Psoas muscle (tissue), 8 donors: ENCODE results near the gene GCNT4. TPM values are rescaled to one million over a fixed set of nuclear protein-coding genes. Genes with fewer than 3 reads are reported as not detected.

Source experiments
- ATAC-seq, 4 donors: fragments of 200-7000 bp; cut with Tn5 transposase; one replicate each; pipeline ENCODE4 v1.9.1; 2020; ENCODE audit warnings: moderate library complexity in 3 of 4, mild to moderate bottlenecking in 2 of 4
- DNase-seq, 2 donors: peaks; one replicate each; pipeline ENCODE4 v3.0.0-alpha.2; 2020
- H3K27ac ChIP-seq: fragments of 200-600 bp; one replicate; pipeline ENCODE4 v1.8.0; 2022
- H3K27me3 ChIP-seq, 3 donors: fragments of 200-600 bp in 1 of 3; one replicate each; pipeline versions ENCODE4 v1.6.1 to v1.8.0; 2013 to 2022; ENCODE audit warnings: low read length in 2 of 3, mild to moderate bottlenecking in 2 of 3, moderate library complexity in 1 of 3; ENCODE audit not compliant: insufficient read depth in 3 of 3
- H3K36me3 ChIP-seq, 2 donors: fragments of 200-600 bp in 1 of 2; one replicate each; pipeline versions ENCODE4 v1.6.1 to v1.8.0; 2013 to 2022; ENCODE audit warnings: low read depth in 1 of 2, mild to moderate bottlenecking in 1 of 2, moderate library complexity in 1 of 2; ENCODE audit not compliant: insufficient read depth in 1 of 2
- H3K4me1 ChIP-seq: fragments of 200-600 bp; one replicate; pipeline ENCODE4 v1.8.0; 2022
- H3K4me3 ChIP-seq: fragments of 200-600 bp; one replicate; pipeline ENCODE4 v1.8.0; 2022; ENCODE audit warnings: mild to moderate bottlenecking
- H3K9me3 ChIP-seq: fragments of 200-600 bp; one replicate; pipeline ENCODE4 v1.8.0; 2022
- WGBS, 3 donors: extraction: QIAGEN DNeasy Blood & Tissue Kit; methylation state at CpG; one replicate each; pipeline versions ENCODE4 v1.1.6 to v1.1.7; 2013; 5-methylcytosine and 5-hydroxymethylcytosine counted together
- intact Hi-C, 2 donors: fragments of 100-400 bp; cut with DNase I; formaldehyde crosslinking; loops; one replicate each; pipeline versions ENCODE4 v1.11.0 to v1.14.2; 2022
- polyA plus RNA-seq, 3 donors: library from polyadenylated mRNA; stranded (reverse); fragments of 200-250 nt; gene quantifications; one replicate each; pipeline ENCODE4 v1.2.3, GENCODE V29; 2013
- total RNA-seq, 4 donors: library from RNA; stranded (reverse); fragmentation: NEBNext Ultra II Directional in 2 of 4; extraction: Animal tissue kit (Norgen Biotek cat#: 25700) in 2 of 4; gene quantifications; one replicate each; pipeline versions ENCODE4 v1.2.1 to v1.2.4, GENCODE V29; 2021 to 2023
- TF ChIP-seq, protein P1 (sequence below): fragments of 200-600 bp; IDR thresholded peaks from one replicate; pipeline ENCODE4 v1.8.0; 2022; ENCODE audit warnings: antibody characterized with exemption
- donor health status: healthy with polysubstance abuse.
- donor health status: DM: no; HTN: no; CAD: no; lungs with moderate emphysema.
- donor health status: Bipolar disorder and iron deficiency.
- donor health status: healthy.
- donor health status: DM: yes; HTN: yes; CAD: no.
- donor health status: DM: no; HTN: no; CAD: no.
- donor health status: DM: no; HTN: no; CAD: no.
- donor health status: DM: yes; HTN: yes; CAD: no.

The GCNT4 gene
- total and polyA plus RNA-seq, 7 donors: 0.65 to 3.5 (median 1.5) TPM

- H3K9me3 ChIP-seq: no peaks in the 10 kb centered on the region
- no peaks in the 10 kb centered on the region for H3K36me3 ChIP-seq
- peak overlapping the region; percentile 88 for H3K27ac ChIP-seq
- peak; percentile 69 to 82 (median 76) for ATAC-seq
- TF ChIP-seq, protein P1, sequence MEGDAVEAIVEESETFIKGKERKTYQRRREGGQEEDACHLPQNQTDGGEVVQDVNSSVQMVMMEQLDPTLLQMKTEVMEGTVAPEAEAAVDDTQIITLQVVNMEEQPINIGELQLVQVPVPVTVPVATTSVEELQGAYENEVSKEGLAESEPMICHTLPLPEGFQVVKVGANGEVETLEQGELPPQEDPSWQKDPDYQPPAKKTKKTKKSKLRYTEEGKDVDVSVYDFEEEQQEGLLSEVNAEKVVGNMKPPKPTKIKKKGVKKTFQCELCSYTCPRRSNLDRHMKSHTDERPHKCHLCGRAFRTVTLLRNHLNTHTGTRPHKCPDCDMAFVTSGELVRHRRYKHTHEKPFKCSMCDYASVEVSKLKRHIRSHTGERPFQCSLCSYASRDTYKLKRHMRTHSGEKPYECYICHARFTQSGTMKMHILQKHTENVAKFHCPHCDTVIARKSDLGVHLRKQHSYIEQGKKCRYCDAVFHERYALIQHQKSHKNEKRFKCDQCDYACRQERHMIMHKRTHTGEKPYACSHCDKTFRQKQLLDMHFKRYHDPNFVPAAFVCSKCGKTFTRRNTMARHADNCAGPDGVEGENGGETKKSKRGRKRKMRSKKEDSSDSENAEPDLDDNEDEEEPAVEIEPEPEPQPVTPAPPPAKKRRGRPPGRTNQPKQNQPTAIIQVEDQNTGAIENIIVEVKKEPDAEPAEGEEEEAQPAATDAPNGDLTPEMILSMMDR: peak; percentile 4
- H3K4me1 ChIP-seq: peaks cover 11% of the 10 kb centered on the region
- H3K4me3 ChIP-seq: peak overlapping the region; percentile 90
- intact Hi-C loops: loop anchor here (5.0 kb wide), 2 partner anchors 184 to 284 kb away; partner anchors contain the start of genes HMGCR (in 2 of the 2) and ANKRD31 (in 1 of the 2)
- H3K27me3 ChIP-seq: no peaks in the 10 kb centered on the region
- DNase-seq: peak; percentile 67 to 80
- 0% methylated on average over 74 to 95 of the region's 95 CpGs for WGBS, 3 donors
These were observed 1.2 kb upstream of the GCNT4 start for GRCh38 chr5:75053304-75054133.

DNA sequence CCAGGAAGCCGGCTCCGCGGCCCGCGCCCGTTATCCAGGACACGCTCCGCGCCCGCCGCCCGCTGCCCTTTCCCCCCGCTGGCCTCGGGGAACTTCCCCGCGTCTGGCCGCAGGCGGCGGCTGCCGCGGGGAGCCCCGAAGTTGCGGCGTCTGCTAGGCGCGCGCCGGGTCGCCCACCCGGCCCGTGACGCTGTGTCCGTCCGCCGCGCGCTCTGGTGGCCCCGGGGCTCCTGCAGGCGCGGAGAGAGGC lies 621 bp upstream of the GCNT4 start:
- WGBS, 3 donors: 0 to 1% (median 1%) methylated on average over 20 to 40 of the region's 40 CpGs
- intact Hi-C loops: loop anchor here (5.0 kb wide), 2 partner anchors 184 to 284 kb away; partner anchors contain the start of genes HMGCR (in 2 of the 2) and ANKRD31 (in 1 of the 2)
- ATAC-seq (peak in 1 of 4 donors; percentile 46), DNase-seq (no peak)
- H3K4me1 ChIP-seq: peaks cover 11% of the 10 kb centered on the region
- H3K27me3 ChIP-seq: no peaks in the 10 kb centered on the region
- no peaks in the 10 kb centered on the region for H3K36me3 ChIP-seq
- TF ChIP-seq, protein P1: no peak
- H3K9me3 ChIP-seq: no peaks in the 10 kb centered on the region
- peak overlapping the region; percentile 90 for H3K4me3 ChIP-seq
- peak overlapping the region; percentile 88 for H3K27ac ChIP-seq

- Histone ChIP-seq H3K27ac (no peak overlapping the region), H3K9me3 (no peaks in the 10 kb centered on the region), H3K4me3 (peak overlapping the region; percentile 90), H3K27me3 (no peaks in the 10 kb centered on the region), H3K36me3 (peaks cover 0 to 7% of the 10 kb centered on the region in 2 donors), H3K4me1 (peaks cover 11% of the 10 kb centered on the region)
- no peak for DNase-seq
- intact Hi-C loops: loop anchor here (5.0 kb wide), 2 partner anchors 186 to 286 kb away; partner anchors contain the start of genes HMGCR (in 2 of the 2) and ANKRD31 (in 1 of the 2)
- ATAC-seq: no peak
- 81 to 82% (median 82%) methylated on average over 7 of the region's 7 CpGs for WGBS, 3 donors
- TF ChIP-seq, protein P1: no peak
These were observed 1.1 kb downstream of the GCNT4 start for GRCh38 chr5:75051217-75051751.

GRCh38 chr5:75050415-75050814 lies 1.9 kb downstream of the GCNT4 start:
- TF ChIP-seq, protein P1: no peak
- no peaks in the 10 kb centered on the region for H3K9me3 ChIP-seq
- H3K36me3 ChIP-seq: peaks cover 0 to 12% of the 10 kb centered on the region in 2 donors
- 85 to 92% (median 86%) methylated on average over 11 of the region's 11 CpGs for WGBS, 3 donors
- no peak for DNase-seq
- intact Hi-C loops: loop anchor here (5.0 kb wide), 2 partner anchors 187 to 287 kb away; partner anchors contain the start of genes HMGCR (in 2 of the 2) and ANKRD31 (in 1 of the 2)
- H3K4me3 ChIP-seq: no peak overlapping the region
- H3K27ac ChIP-seq: no peak overlapping the region
- no peaks in the 10 kb centered on the region for H3K27me3 ChIP-seq
- ATAC-seq: no peak
- peaks cover 11% of the 10 kb centered on the region for H3K4me1 ChIP-seq
